K562 (cell line): ENCODE results near the gene BAIAP3. TPM values are rescaled to one million over a fixed set of nuclear protein-coding genes. Genes with fewer than 3 reads are reported as not detected.

Experiments used
- BACH1 ChIP-seq: fragments of 200-800 bp; sonication (Bioruptor generic); IDR thresholded peaks from 2 replicates; pipeline ENCODE4 v1.6.1; 2016; ENCODE audit warnings: missing genetic modification characterization, missing compliant biosample characterization
- BRF1 ChIP-seq: IDR thresholded peaks from 3 replicates; pipeline ENCODE4 v1.6.1; 2011; ENCODE audit warnings: borderline replicate concordance, mild to moderate bottlenecking; ENCODE audit not compliant: insufficient read length; ENCODE audit errors: extremely low read depth
- C11orf30 ChIP-seq: fragments of 450-650 bp; IDR thresholded peaks from 2 replicates; pipeline ENCODE4 v1.6.1; 2016; ENCODE audit warnings: low read depth, mild to moderate bottlenecking
- CBFA2T2 ChIP-seq: fragments of 450-650 bp; conservative IDR thresholded peaks from 2 replicates; pipeline ENCODE4 v1.6.1; 2017; ENCODE audit warnings: mild to moderate bottlenecking
- ELF1 ChIP-seq: fragments of 200-800 bp; sonication (Bioruptor generic); IDR thresholded peaks from 2 replicates; pipeline ENCODE4 v1.6.1; 2016; ENCODE audit warnings: missing genetic modification characterization, missing compliant biosample characterization
- FOXM1 ChIP-seq, 2 experiments: fragments of 450-650 bp in 1 of 2; sonication (generic) in 1 of 2; formaldehyde crosslinking in 1 of 2; IDR thresholded peaks; 2 replicates each; pipeline versions ENCODE4 v1.6.1 to v1.9.0; 2017 to 2022; ENCODE audit warnings: low read depth in 2 of 2, mild to moderate bottlenecking in 2 of 2, missing genetic modification reagents in 1 of 2, moderate library complexity in 1 of 2
- HDAC6 ChIP-seq: IDR thresholded peaks from 2 replicates; pipeline ENCODE4 v1.6.1; 2012; ENCODE audit warnings: low read depth, mild to moderate bottlenecking, control low read depth, inconsistent platforms, low read length, moderate library complexity
- HES1 ChIP-seq: fragments of 450-650 bp; IDR thresholded peaks from 2 replicates; pipeline ENCODE4 v1.6.1; 2016; ENCODE audit warnings: low read depth, mild to moderate bottlenecking, moderate library complexity
- KDM2B ChIP-seq: fragments of 250-450 bp; sonication (Bioruptor Pico); IDR thresholded peaks from 2 replicates; pipeline ENCODE4 v1.8.0; 2021; ENCODE audit warnings: mild to moderate bottlenecking, moderate library complexity
- MAFG ChIP-seq: fragments of 450-650 bp; conservative IDR thresholded peaks from 2 replicates; pipeline ENCODE4 v1.6.1; 2016; ENCODE audit warnings: missing genetic modification characterization, missing compliant biosample characterization
- MTA1 ChIP-seq: fragments of 450-650 bp; IDR thresholded peaks from 2 replicates; pipeline ENCODE4 v1.6.1; 2017; ENCODE audit warnings: borderline replicate concordance
- PHB ChIP-seq: fragments of 250-450 bp; sonication (Bioruptor Pico); IDR thresholded peaks from 2 replicates; pipeline ENCODE4 v1.5.0; 2021
- POLR2B ChIP-seq: fragments of 450-650 bp; IDR thresholded peaks from 2 replicates; pipeline ENCODE4 v1.6.1; 2018; ENCODE audit warnings: low read depth; ENCODE audit not compliant: partially characterized antibody
- POLR3A ChIP-seq: IDR thresholded peaks from 2 replicates; pipeline ENCODE4 v1.6.1; 2011; ENCODE audit warnings: borderline replicate concordance, mild to moderate bottlenecking, moderate library complexity; ENCODE audit not compliant: insufficient read length, insufficient read depth; ENCODE audit errors: extremely low read depth
- PTBP1 ChIP-seq: fragments of 200-400 bp; formaldehyde crosslinking; IDR thresholded peaks from 2 replicates; pipeline ENCODE4 v1.6.1; 2017; ENCODE audit warnings: low read depth, low read length
- SFPQ ChIP-seq: fragments of 200-400 bp; formaldehyde crosslinking; IDR thresholded peaks from 2 replicates; pipeline ENCODE4 v1.6.1; 2017; ENCODE audit warnings: mild to moderate bottlenecking, low read depth, low read length, moderate library complexity
- SOX6 ChIP-seq: fragments of 450-650 bp; IDR thresholded peaks from 2 replicates; pipeline ENCODE4 v1.6.1; 2014; ENCODE audit warnings: mild to moderate bottlenecking
- TAL1 ChIP-seq: fragments of 450-650 bp; IDR thresholded peaks from 2 replicates; pipeline ENCODE4 v1.6.1; 2016; ENCODE audit warnings: mild to moderate bottlenecking
- THRB ChIP-seq: fragments of 450-650 bp; formaldehyde crosslinking; conservative IDR thresholded peaks from 2 replicates; pipeline ENCODE4 v1.4.0; 2022; ENCODE audit warnings: mild to moderate bottlenecking, missing genetic modification characterization
- ZNF764 ChIP-seq: fragments of 250-450 bp; sonication (Bioruptor Pico); IDR thresholded peaks from 2 replicates; pipeline ENCODE4 v1.4.0; 2020; ENCODE audit warnings: low read depth, mild to moderate bottlenecking, moderate library complexity
- polyA plus RNA-seq, 8 experiments: library from polyadenylated mRNA; depleted of rRNA in 4 of 8; stranded (reverse) in 5 of 8; unstranded in 3 of 8; fragments of >200 nt; fragmentation: Nextera tagmentation in 2 of 8; fragmentation: Illumina TruSeq in 1 of 8; extraction: Ambion mirVana in 2 of 8; extraction: Trizol in 1 of 8; gene quantifications; 2 replicates each; pipeline versions ENCODE4 v1.2.1 to v1.2.3, GENCODE V29; 2011 to 2014; ENCODE audit warnings: inconsistent platforms in 1 of 8, missing spikeins in 1 of 8
- total RNA-seq, 7 experiments: library from RNA; depleted of rRNA in 6 of 7; stranded (reverse); fragments of >200 nt in 6 of 7; fragmentation: Illumina TruSeq in 2 of 7; extraction: Trizol in 2 of 7; gene quantifications; 2 replicates each; pipeline versions ENCODE4 v1.2.1 to v1.2.3, GENCODE V29; 2011 to 2021; ENCODE audit warnings: low replicate concordance in 1 of 7
- TF ChIP-seq, protein P1 (sequence below): fragments of 250-450 bp; sonication (Bioruptor Pico); IDR thresholded peaks from 2 replicates; pipeline ENCODE4 v1.4.0; 2020; ENCODE audit warnings: mild to moderate bottlenecking
- TF ChIP-seq, protein P2 (sequence below): fragments of 450-650 bp; formaldehyde crosslinking; IDR thresholded peaks from 2 replicates; pipeline ENCODE4 v1.4.0; 2022; ENCODE audit warnings: mild to moderate bottlenecking, moderate library complexity

The BAIAP3 gene
- total and polyA plus RNA-seq, 9 of the 15 experiments (the other 6 are each of a cell fraction or from before 2014, with no cell fraction given), result 0.03 to 4.5 (median 0.57) TPM; not detected in 1

- TF ChIP-seq BRF1 (no peak), POLR2B (no peak), MAFG (peak; percentile 80), FOXM1 (IDR thresholded peaks at IDR 0.05; ENCODE audit: low read depth) (no peak), FOXM1 (CRISPR knock-in tag; IDR thresholded peaks at IDR 0.05; ENCODE audit: low read depth) (no peak), C11orf30 (no peak), ELF1 (tag) (peak; percentile 44; the same call in 1 of the 2 replicates), PHB (CRISPR knock-in tag) (peak; percentile 85; the same call in 1 of the 2 replicates), POLR3A (no peak), ZNF764 (CRISPR knock-in tag) (peak; percentile 76; the same call in 1 of the 2 replicates), CBFA2T2 (peak; percentile 27; the same call in 1 of the 2 replicates), SFPQ (no peak), HES1 (no peak), PTBP1 (no peak), KDM2B (CRISPR knock-in tag) (peak; percentile 98), SOX6 (no peak), HDAC6 (no peak), THRB (CRISPR knock-in tag) (peak; percentile 99), MTA1 (peak; percentile 72), TAL1 (no peak), BACH1 (peak; percentile 99)
- TF ChIP-seq, protein P1, sequence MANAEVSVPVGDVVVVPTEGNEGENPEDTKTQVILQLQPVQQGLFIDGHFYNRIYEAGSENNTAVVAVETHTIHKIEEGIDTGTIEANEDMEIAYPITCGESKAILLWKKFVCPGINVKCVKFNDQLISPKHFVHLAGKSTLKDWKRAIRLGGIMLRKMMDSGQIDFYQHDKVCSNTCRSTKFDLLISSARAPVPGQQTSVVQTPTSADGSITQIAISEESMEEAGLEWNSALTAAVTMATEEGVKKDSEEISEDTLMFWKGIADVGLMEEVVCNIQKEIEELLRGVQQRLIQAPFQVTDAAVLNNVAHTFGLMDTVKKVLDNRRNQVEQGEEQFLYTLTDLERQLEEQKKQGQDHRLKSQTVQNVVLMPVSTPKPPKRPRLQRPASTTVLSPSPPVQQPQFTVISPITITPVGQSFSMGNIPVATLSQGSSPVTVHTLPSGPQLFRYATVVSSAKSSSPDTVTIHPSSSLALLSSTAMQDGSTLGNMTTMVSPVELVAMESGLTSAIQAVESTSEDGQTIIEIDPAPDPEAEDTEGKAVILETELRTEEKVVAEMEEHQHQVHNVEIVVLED (CRISPR knock-in tag), result peak; percentile 78
- TF ChIP-seq, protein P2, sequence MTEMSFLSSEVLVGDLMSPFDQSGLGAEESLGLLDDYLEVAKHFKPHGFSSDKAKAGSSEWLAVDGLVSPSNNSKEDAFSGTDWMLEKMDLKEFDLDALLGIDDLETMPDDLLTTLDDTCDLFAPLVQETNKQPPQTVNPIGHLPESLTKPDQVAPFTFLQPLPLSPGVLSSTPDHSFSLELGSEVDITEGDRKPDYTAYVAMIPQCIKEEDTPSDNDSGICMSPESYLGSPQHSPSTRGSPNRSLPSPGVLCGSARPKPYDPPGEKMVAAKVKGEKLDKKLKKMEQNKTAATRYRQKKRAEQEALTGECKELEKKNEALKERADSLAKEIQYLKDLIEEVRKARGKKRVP (CRISPR knock-in tag), result peak; percentile 92
Observed at GRCh38 chr16:1293921-1294656, 39.4 kb upstream of the BAIAP3 start (continued).
